HG02678 (cell line): ENCODE results near the gene HDAC3.

ENCODE experiments used
- ATAC-seq: cut with Tn5 transposase; IDR thresholded peaks from one replicate; pipeline ENCODE4 v1.9.1; 2021; ENCODE audit warnings: mild to moderate bottlenecking, moderate library complexity; ENCODE audit not compliant: unreplicated experiment

The HDAC3 gene

DNA sequence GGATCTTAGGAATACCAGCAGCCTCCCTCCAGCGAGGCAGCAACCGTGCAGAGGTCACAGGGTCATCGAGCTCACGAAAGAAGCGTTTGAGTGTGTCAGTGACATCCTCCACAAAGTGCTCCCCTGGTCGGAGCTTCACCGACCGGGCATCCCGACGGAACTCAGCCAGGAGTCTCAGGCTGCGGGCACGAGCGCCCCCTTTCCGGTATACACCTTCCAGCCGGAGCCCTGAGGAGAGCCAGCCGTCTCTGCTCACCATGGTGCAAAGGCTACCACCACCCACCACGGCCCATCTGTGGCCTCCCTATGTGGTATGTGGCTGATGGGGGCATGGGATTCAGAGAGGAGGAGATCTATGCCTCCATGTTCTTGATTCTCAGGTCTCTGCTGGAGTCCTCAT is 25.4 kb upstream of the HDAC3 start:
- no peak for ATAC-seq

DNA sequence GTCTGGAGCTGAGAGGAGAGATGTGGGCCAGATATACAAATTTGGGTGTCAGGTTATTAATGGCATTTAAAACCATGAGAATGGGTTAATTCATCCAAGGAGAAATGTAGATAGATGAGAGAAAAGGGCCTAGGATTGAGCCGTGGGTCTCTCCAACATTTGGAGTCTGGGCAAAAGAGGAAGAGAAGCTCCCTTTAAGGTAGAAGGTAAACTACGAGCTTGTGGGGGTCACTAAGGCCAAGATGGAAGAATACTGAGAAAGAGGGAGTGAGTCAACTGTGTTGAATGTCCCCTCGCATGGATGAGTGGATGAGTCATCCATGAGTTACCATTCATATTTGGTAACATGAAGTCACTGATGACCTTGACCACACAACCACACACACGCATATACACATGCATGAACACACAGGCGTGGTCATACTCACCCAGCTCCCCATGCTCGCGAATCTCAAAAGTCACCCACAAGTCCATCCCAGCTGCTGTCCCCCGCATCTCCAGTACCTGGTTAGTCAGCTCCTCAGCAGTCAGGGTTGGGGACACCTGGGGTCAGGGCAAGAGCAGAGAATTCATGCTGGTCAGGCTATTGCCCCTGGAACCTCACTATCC is 21.4 kb upstream of the HDAC3 start:
- ATAC-seq = peak; percentile 44

DNA sequence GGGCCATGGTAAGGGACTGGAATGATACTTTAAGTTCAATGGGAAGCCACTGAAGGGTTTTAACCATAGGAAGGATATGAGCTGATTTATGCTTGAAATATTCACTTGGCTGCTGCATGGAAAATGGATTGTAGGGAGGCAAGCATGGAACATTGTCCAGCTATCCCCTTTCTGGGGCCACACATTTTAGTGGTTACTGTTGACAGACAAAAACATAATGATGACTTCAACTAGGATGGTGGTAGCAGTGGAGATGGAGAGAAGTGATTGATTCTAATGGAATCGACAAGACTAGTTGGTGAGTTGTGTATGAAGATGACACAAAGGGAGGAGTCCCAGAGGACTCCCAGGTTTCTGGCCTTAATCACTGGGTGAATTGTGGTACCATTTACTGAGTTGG is 20.8 kb upstream of the HDAC3 start:
- no peak for ATAC-seq

DNA sequence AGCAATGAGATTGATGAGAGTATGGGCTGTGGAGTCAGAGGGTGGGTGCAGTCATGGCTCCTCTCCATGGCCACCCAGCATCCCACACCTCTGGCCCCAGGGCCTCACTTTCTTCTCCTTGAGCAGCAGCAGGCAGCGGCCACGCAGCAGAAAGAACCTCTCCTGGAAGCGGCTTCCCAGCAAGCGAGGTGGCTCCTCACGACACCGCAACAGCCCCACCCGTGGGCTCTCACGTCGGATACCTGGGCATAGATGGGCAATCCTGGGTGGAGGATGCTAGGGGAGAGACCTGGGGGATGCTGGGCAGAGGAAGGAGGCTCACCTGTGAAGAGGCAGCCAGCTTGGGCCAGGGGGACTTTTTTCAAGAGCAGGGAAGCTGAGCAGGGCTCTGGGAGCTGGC is 19.7 kb upstream of the HDAC3 start:
- no peak for ATAC-seq

DNA sequence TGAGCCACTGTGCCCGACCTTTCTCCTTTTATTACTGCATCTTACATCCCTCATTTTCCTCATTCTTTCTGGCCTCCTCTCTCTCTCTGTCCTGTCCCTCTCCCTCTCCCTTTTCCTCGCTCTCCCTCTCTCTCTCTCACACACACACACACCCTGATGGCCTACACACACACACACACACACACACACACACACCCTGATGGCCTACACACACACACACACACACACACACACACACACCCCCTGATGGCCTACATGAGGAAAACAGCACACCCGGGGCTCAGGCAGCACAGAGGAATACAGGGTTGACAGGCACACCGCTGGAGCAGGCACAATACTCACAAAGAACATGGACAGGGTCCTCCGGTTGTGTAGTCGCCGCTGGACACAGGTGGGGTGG is 18.4 kb upstream of the HDAC3 start:
- ATAC-seq = no peak

DNA sequence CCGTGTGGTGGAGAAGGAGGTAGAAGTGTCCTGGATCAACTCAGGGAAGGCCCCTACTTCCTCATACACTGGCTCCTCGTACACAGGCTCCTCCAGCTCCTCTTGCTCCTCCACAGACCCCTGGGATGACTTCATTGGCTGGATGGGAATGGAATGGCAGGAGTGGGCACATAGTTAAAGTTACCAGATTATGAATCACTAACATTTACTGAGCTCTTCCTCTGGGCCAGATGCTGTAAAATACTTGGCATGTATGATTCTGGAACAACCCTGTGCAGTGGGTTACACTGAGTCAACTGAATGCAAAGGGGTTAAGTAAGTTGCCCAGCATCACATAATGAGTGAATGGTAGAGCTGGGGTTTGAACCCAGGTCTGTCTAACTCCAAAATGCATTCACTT is 17.6 kb upstream of the HDAC3 start:
- no peak for ATAC-seq

DNA sequence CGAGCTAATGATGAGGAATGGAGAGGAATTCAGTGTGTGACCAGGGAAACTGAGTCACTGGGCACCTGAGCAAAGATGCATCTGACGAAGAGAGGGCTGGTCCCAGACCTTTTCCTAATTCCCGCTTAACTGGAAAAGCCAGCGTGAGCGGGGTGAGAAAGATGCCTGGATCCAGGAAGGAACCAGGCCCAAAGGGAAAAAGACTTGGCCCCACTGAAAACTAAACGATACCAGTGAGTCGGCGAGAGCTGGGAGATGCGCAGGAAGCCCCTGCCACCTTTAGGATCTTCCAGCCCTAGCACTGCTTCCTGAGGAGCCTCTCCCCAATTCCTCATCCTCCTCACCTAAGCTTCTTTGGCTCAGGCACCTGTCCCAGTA is 15.1 kb upstream of the HDAC3 start:
- ATAC-seq = no peak

DNA sequence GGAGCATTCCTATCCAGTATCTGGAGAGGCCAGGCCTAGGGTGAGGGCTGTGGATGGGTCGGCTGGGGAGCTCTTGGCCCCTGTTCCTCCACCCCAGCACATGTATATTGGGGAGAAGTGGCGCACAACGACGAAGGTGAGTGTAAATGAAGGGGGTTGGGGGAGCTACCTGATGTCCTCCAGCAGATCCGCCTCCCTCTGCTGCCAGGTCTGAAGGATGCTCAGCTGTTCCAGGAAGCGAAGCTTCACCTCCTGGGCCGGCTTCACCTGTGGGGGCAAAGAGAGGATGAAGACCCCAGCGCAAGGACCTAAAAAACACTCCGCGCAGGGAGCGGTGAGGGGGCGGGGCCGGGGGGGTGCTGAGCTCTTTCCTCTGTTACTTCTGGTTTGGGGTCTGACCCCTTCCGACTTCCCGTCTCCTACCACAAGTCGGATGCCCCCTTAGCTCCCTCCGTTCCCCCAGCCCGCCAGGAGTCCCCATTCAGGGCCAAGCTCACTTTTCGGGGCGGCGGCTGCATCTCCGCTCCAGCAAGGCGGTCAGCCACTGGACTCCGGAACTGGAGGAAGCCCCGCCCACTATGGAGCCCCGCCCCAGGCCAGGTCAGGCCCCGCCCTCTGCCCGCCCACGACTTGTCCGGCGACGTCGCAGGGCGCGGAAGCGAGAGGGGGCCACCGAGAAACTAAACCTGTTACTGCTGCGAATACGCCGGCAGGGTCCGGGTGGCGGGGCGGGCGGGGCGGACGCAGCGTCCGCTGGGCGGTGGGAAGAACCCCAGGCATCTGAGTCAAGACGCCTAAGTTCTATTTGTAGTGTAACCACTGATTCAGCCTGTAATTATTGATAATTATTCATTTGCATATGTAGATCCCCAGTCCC is 14.4 kb upstream of the HDAC3 start, which contains the start of gene FCHSD1:
FCHSD1 (minus strand) TSS at position 568 of the 877 bp plus-strand sequence; CDS start at position 518, 50 bp downstream.
- ATAC-seq = peak; percentile 96

DNA sequence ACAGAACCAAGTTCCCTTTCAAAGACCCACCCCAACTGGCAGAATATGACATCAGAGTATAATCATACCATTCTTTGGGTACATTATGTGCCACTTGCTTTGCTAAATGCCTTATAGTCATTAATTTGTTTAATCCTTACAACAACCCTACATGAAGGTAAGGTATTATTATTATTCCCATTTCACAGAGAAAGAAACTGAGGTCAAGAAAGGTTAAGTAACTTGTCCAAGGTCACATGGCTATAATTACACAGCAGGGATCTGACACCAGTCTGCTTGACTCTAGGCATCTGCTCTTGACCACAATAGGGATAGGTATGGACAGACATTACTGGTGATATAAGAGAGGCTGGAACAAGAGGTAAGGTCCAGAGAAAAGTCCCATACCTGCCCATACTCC is 13.3 kb upstream of the HDAC3 start:
- ATAC-seq = no peak

DNA sequence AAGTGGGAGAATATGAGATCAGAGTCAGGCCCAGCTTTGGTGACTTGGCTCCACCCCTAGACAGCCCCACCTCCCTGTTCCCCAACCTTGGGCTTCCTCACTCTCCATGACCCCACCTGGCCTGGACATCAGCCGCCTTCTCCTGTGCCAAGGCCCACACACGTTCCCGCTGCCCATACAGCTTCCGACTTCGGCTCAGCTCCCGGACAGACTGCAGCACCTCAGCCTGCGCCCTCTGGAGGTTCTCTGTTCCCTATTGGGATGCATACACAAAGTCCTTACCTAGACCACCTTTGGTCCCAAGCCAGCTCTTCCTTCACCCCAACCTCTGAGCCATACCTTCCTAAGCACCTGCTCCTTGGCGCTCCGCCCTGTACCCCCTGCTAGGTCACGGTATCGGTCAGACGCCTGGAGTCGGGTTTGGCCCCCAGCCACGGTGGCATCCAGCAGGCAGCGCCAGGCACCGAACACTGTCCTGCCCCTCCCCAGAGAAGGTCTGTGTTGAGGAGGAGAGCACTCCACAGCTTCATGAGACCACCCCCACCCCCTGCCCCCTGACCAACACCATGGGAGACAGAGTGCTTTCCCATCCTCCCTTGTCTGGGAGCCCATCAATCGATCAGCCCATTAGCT is 12.5 kb upstream of the HDAC3 start:
- no peak for ATAC-seq

DNA sequence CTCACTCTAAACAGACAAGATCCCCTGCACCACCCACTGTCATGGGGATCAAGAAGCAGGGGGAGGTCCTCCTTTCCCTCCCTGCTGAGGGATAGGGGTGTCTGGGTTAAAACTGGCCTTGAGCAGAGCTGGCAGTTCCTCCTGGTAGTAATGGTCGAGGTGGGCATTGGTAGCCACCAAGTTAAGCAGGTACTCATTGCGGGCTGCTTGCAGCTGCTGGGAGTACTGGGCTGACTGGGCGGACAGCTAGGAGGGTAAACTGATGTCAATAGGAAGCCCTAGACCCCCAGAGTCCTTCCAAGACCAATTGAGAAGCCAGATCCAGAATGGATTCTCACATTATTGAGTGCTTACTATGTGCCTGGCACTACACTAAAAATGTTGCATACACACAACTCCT is 11.2 kb upstream of the HDAC3 start:
- no peak for ATAC-seq

DNA sequence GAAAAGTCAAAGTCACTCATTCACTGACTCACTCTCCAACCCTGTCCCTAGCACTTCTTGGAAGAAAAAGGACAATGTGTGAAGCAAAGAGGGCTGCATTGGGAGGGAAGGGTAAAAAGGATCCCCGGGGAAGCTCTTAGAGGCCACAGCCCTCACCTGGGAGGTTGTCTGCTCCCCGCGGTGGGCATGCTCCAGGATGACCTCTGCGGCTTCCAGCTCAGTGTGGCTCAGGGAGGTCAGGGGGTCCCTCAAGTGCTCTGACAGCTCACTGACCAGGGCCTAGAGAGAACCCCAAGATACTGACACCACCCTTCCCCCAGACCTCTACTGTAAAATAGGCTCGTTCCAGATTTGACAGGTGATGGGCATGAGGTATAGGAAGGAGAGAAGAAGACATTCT is 10.6 kb upstream of the HDAC3 start:
- no peak for ATAC-seq

DNA sequence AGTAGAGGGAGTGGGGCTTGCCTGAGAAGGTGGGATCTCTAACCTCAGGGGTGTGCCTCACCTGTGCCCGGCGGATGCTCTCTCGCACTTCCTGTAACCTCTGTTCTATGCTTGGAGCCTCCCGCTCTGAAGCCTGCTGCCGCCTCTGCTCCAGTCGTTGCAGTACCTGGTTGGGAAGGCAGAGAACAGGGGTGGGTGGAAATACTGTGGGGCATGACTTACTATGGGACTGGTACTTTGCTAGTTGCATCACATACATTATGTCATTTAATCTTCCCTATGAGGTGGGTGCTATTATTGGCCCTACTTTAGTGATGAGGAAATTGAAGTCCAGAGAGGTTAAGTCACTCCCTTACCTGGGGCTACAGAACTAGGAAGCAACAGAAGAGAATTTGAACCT is 9.4 kb upstream of the HDAC3 start:
- no peak for ATAC-seq

DNA sequence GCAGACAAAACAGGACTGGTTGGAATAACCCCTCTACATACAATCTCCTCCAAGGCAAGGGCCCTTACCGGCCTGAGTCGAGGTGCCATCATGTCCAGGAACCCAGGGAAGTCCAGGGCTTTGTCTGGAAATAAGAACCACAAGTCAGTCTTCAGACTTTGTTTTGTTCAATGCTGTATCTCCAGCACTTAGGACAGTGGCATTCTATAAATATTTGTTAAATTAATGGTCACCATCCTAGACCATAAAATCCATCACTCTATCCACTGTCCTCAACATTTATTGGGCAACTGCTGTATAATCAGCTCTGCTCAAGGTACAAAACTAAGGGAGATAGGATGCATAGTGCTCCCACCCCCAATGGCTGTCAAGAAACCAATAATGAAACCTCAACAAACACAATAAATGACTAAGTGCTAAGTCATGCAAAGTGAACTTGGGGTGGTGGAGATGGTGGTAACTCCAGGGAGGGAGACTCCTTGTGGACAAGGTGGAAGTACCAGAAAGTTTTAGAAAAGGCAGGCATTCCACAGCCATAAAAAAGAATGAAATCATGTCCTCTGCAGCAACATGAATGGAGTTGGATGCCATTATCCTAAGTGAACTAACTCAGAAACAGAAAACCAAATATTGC is 5.1 kb upstream of the HDAC3 start:
- peak; percentile 44 for ATAC-seq

DNA sequence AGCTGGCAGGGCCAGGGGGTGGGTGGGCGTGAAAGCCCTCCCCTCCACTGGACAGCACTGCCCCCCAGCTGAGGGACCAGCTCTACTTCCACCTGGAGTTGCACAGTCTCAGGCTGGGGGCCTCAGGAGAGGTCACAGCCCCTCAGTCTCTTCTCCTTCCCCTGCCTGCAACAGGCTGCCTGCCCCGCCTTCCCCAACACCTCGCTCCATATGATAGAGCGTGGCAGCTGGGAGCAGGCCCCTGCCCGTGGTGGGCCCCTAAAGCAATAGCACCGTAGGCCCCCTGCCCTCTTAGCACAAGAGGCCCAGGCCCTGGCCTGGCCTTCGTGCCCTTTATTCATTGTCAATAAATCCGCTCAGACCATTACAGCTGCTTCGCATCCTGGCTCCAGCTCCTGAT is 4.0 kb upstream of the HDAC3 start:
- no peak for ATAC-seq

DNA sequence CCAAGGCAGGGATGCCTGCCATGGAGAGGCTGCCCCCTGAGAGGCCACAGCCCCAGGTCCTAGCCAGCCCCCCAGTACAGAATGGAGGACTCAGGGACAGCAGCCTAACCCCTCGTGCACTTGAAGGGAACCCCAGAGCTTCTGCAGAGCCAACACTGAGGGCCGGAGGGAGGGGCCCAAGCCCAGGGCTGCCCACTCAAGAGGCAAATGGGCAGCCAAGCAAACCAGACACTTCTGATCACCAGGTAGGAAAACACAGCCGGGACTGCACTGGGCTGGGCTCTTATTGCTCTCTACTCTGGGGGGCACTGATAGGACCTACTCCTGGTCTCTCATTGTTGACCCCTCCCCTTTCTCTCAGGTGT is 3.4 kb upstream of the HDAC3 start:
- ATAC-seq = no peak

DNA sequence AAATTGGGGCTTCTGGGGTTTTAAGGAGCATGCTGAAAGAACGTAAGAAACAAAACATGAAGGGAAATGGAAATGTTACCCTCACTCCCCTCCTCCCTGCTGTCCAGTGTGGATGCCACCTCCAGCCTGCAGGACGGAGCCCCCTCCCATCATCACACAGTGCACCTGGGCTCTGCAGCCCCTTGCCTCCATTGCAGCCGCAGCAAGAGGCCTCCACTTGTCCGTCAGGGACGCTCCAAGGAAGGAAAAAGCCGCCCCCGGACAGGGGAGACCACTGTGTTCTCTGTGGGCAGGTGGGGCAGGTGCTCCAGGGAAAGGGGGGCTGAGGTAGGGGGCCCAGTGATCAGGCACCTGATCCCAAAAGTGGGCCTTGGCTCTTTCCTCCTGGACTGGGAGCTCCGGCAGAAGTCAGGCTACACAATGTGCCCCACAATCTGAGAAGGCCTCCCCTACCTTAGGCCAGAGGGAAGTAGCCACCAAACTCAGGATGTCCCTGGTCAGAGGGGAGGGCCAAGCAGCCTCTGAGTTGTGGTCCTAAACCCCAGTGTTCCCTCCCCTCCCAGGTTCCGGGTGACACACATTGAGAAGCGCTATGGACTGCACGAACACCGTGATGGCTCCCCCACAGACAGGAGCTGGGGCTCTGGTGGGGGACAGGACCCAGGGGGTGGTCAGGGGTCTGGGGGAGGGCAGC is 2.9 kb upstream of the HDAC3 start:
- no peak for ATAC-seq

DNA sequence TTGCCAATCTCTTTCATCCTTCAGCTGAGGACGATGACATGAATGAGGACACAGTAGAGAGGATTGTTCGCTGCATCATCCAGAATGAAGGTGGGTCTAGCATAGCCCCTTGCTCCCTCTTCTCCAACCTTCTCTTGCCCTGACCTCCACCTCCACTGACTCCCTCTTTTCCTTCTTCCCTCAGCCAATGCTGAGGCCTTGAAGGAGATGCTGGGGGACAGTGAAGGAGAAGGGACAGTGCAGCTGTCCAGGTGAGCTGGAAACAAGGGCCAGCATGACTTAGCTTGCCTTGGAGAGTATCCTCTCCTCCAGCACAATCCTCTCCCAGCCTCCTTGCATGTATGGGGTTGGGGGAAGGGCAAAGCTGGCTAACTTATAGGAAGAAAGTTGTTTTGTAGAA is 2.1 kb upstream of the HDAC3 start:
- ATAC-seq = no peak

DNA sequence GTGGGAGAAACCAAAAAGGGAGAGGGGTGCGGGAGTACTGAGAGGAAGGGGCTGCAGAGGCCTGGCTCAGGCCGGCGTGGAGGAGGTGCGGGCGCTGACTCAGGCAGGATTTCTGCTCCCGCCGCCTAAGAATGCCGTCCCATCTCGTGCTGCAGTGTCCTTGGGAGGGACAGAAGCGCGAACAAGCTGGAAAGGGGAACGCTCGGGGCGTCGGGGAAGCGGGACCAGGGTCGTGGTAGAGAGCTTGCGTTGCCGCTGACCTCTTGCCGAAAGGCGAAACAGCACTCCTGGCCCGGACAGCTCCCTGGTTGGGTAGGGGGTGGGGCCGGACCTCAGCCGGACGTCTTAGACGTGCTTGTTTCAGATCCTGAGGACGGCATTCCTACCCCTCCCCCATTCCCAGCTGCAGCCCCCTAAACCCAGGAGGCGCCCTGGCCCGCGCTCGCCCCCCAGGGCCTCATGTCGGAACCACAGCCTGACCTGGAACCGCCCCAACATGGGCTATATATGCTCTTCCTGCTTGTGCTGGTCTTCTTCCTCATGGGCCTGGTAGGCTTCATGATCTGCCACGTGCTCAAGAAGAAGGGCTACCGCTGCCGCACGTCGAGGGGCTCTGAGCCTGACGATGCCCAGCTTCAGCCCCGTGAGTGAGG is 1.2 kb upstream of the HDAC3 start:
- peak; percentile 29 for ATAC-seq

DNA sequence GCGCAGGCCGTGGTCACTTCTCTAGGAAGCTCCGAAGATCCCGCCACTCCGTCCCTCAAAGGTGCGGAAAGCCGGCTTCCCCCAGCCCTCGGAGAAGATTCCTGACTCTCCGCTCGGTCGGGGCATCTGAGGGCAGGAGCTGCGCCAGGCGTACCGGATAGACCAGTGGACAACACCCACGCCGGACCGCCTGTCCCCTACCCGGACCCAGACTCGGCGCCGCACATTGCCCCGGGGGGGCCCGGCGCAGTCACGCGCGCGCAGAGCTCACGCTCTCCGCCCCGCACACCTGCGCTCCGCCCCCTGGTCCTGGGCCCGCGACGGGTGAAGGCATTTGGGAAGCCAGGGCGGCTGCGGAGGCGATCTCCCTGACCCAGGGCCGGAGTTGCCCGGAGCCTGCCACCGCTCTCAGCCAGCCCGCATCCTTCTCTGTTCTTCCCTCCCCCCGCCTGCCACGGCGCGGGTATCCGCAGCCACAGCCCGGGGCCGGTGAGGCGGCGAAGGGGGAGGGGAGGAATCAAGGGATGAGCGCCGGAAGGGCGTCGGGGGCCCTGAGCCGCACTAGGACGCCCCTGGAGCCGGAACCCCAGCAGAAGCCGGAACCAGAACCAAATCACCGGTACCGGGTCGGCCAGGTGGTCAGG is 596 bp upstream of the HDAC3 start:
- ATAC-seq = peak; percentile 22
